BJ (cell line): ENCODE data around the gene KCNQ1. TPM values are rescaled to one million over a fixed set of nuclear protein-coding genes. Genes with fewer than 3 reads are reported as not detected.

ENCODE experiments used
- CTCF ChIA-PET: fragments of 350-600 bp; formaldehyde crosslinking; extraction: SDS; loops from one replicate; lab custom pipeline; 2021; ENCODE audit warnings: antibody characterized with exemption, inconsistent platforms; lab: Yijun Ruan, JAX
- POLR2A ChIA-PET: fragments of 300-600 bp; sonication (Branson Sonifier 250); formaldehyde crosslinking; extraction: SDS; loops from one replicate; lab custom pipeline; 2021; ENCODE audit warnings: antibody characterized with exemption; lab: Charles Lee
- DNase-seq: peaks from one replicate; pipeline ENCODE4 v3.0.0-alpha.2; 2011; ENCODE audit warnings: low read depth
- H3K27me3 ChIP-seq: 2 replicates; pipeline ENCODE4 v1.6.0; 2011; ENCODE audit warnings: low read length; ENCODE audit not compliant: control insufficient read depth, insufficient read depth
- H3K36me3 ChIP-seq: 2 replicates; pipeline ENCODE4 v1.5.1; 2011; ENCODE audit warnings: low read length; ENCODE audit not compliant: control insufficient read depth, insufficient read depth
- H3K4me3 ChIP-seq: 2 replicates; pipeline ENCODE4 v1.5.1; 2011; ENCODE audit warnings: low read depth, mild to moderate bottlenecking, control low read depth, low read length
- polyA plus RNA-seq: library from polyadenylated mRNA; depleted of rRNA; stranded (reverse); fragments of >200 nt; gene quantifications from 2 replicates; pipeline ENCODE4 v1.2.3, GENCODE V29; 2011
- TF ChIP-seq, protein P1 (sequence below): IDR thresholded peaks from 2 replicates; pipeline ENCODE4 v1.5.1; 2011; ENCODE audit warnings: low read depth, mild to moderate bottlenecking, control low read depth, inconsistent platforms, low read length, moderate library complexity; ENCODE audit not compliant: insufficient read depth

The KCNQ1 gene
- polyA plus RNA-seq, 1 experiment, result not detected

DNA sequence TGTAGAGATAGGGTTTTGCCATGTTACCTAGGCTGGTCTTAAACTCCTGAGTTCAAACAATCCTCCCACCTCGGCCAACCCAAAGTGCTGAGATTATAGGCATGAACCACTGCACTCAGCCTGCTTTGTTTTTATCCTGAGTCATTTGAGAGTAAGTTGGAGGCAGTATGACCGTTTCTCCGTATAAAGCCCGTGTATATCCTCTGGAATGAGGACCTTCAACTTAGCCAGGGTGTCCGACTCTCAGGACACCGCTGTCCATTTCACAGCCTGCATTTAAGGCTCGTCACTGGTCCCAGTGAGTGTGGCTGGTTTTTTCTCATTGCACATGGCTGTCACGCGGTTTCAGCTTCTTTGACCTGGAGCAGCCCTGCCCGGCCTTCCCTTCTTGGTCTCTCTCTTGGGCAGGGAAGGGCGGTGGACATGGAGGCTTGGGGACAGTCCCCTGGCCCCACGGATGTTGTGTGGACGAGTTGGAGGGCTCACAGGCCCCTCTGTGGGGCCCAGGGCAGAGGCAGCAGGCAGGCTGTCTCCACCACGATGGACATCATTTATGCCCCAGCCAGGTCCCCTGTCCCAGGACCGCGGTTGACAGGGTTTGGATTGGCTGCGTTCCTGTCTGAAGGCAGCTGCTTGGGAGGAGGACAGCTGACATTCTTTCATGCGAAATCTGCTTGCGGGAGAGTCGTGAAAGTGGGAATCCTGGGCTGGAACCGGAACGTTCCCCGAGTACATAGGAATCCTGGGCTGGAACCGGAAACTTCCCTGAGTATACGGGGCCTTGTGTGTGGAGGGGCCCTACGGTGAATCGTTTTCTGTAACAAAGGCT, 93.3 kb downstream of the KCNQ1 start:
- Histone ChIP-seq H3K4me3 (no peak overlapping the region), H3K27me3 (no peaks in the 10 kb centered on the region), H3K36me3 (no peaks in the 10 kb centered on the region)
- CTCF ChIA-PET, result interaction anchor here (0.6 to 14.9 kb wide), 2 partner anchors 349 to 874 kb away, joined by 3 to 772 read pairs; partner anchors contain the start of gene CDKN1C
- TF ChIP-seq, protein P1, sequence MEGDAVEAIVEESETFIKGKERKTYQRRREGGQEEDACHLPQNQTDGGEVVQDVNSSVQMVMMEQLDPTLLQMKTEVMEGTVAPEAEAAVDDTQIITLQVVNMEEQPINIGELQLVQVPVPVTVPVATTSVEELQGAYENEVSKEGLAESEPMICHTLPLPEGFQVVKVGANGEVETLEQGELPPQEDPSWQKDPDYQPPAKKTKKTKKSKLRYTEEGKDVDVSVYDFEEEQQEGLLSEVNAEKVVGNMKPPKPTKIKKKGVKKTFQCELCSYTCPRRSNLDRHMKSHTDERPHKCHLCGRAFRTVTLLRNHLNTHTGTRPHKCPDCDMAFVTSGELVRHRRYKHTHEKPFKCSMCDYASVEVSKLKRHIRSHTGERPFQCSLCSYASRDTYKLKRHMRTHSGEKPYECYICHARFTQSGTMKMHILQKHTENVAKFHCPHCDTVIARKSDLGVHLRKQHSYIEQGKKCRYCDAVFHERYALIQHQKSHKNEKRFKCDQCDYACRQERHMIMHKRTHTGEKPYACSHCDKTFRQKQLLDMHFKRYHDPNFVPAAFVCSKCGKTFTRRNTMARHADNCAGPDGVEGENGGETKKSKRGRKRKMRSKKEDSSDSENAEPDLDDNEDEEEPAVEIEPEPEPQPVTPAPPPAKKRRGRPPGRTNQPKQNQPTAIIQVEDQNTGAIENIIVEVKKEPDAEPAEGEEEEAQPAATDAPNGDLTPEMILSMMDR, result no peak
- POLR2A ChIA-PET, result no interaction called here
- no peak for DNase-seq

DNA sequence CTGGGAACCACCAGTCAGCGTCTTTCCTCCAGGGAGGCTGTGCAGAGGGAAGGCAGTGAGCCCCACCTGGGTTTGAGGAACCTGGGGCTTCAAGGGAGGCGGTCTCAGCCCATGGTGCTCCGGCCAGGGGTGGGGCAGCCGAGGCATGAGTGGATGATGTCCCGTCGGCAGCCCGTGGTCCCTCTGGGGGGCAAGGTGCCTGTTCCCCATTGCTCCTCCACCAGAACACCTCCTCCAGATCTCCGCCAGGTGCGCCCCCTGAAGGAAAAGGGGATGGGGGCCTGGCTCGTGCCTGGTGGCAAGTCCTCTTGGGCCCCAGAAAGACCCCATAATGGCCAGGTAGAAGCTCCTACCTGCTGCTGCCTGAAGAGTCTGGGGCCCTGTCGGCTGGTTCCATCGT, 94.1 kb downstream of the KCNQ1 start:
- H3K27me3 ChIP-seq, result no peaks in the 10 kb centered on the region
- DNase-seq, result no peak
- ChIA-PET CTCF (interaction anchor here (14.9 kb wide), 1 partner anchor 348 kb away, joined by 772 read pairs; the partner anchor contains the start of gene CDKN1C), POLR2A (no interaction called here)
- no peaks in the 10 kb centered on the region for H3K36me3 ChIP-seq
- no peak overlapping the region for H3K4me3 ChIP-seq
- TF ChIP-seq, protein P1, result no peak

DNA sequence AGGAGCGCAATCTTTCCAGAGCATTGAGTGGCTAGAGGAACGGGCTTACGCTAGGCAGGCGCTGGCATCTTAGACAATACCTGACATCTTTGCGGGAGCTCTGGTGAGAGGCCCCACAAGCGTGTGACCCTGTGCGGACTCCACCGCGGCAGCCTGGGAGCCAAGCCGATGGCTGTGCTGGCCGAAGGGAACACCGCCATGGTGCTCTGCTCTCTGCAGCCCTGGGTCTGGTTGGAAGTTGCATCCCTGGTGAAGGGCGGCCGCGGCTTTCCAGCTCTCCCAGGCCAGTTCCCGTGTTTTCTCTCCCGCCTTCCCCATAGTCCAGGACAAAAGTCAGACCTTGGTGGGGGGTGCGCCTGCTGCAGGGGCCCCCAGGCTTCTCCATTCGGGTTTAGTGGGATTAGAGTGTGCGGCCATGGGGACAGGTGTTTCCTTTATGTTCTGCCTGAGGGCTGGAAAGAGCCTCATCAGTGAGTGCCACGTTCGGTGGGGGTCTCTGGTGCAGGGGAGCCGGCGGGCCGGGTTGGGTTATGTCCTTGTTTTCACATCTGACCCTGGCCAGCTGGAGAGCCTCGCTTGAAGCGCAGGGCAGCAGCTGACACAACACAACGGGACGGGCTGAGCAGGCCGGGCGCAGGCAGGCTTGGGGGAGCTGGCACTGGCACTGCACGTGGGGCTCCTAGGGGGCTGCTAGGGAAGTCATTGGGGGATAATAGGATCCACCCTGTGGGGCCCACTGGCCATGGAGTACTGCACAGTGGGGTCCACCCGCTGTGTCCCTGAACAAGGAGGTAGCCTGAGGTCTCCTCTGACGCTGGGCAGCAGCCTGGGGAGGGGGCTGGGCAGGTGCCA, 94.8 kb downstream of the KCNQ1 start:
- H3K36me3 ChIP-seq, result no peaks in the 10 kb centered on the region
- CTCF ChIA-PET, result interaction anchor here (14.9 kb wide), 1 partner anchor 347 kb away, joined by 772 read pairs; the partner anchor contains the start of gene CDKN1C
- POLR2A ChIA-PET, result no interaction called here
- TF ChIP-seq, protein P1, result no peak
- H3K4me3 ChIP-seq, result no peak overlapping the region
- no peak for DNase-seq
- H3K27me3 ChIP-seq, result no peaks in the 10 kb centered on the region

DNA sequence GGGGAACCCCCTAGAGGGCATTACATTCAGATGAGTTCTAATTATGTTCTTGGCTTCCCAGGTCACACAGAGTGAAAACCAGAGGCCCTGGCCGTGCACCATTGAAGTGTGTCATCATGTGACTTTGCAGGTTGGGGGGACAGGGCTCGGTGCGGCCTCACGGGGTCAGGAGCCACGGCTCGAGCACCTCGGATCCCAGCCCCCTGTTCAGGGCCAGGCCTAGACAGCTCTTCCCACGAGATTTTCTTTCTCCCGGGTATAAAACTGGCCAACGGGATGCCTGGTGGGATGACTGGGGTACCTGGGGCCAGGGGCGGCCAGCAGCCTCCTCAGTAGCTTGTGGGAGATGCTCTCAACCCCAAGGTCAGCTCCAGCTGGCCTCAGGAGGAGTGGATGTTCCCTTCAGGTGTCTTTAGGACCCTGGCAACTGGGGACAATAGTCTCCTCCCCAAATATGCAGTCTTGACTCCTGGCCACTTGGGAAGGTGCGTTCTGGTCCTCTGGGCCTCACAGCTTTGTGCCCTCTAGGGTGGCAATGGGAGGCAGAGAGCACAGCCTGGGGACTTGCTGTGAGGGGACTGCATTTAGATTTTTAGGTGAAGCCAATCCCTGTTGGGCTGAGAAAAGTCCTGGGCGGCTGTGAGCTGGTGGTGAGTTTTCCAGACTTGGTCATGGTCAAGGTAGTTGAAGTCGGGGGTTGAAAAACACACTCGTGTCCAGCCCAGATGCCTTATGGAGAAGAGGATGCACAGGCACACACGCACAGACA, 95.6 kb downstream of the KCNQ1 start:
- ChIA-PET POLR2A (no interaction called here), CTCF (interaction anchor here (1.1 to 14.9 kb wide), 2 partner anchors 9 to 346 kb away, joined by 3 to 772 read pairs; partner anchors contain the start of gene CDKN1C)
- H3K4me3 ChIP-seq, result no peak overlapping the region
- DNase-seq, result no peak
- H3K27me3 ChIP-seq, result no peaks in the 10 kb centered on the region
- TF ChIP-seq, protein P1, result no peak
- no peaks in the 10 kb centered on the region for H3K36me3 ChIP-seq
